HCT116 (cell line): ENCODE results near the gene NR6A1. TPM values are rescaled to one million over a fixed set of nuclear protein-coding genes. Genes with fewer than 3 reads are reported as not detected.

Experiments
- ATAC-seq: fragments of 200-7000 bp; cut with Tn5 transposase; 2 replicates; pipeline ENCODE4 v1.9.1; 2020; ENCODE audit warnings: mild to moderate bottlenecking, moderate library complexity
- BruUV-seq: library from RNA; stranded (reverse); fragments of 400-500 nt; replicated peaks from 2 replicates; lab custom pipeline; 2021; lab: Mats Ljungman, UMichigan
- CTCF ChIA-PET: fragments of 300-600 bp; sonication (Branson Sonifier 250); formaldehyde crosslinking; loops from one replicate; lab custom pipeline; 2021; ENCODE audit warnings: antibody characterized with exemption; lab: Charles Lee
- POLR2A ChIA-PET: fragments of 300-600, 350-600 bp; sonication (Branson Sonifier 250); formaldehyde crosslinking; loops from one replicate; lab custom pipeline; 2021; ENCODE audit warnings: antibody characterized with exemption; lab: Charles Lee
- RAD21 ChIA-PET, 2 experiments: fragments of 300-600 bp; sonication (Branson Sonifier 250); formaldehyde crosslinking; loops; one replicate each; lab custom pipeline; 2023; ENCODE audit warnings: low total read pairs in 2 of 2; ENCODE audit not compliant: uncharacterized antibody in 2 of 2, unreplicated experiment in 2 of 2, low non-redundant PET in 1 of 2; lab: Charles Lee
- DNase-seq: peaks from one replicate; pipeline ENCODE4 v3.0.0-alpha.2; 2010; ENCODE audit warnings: low read depth, low spot score
- H2AFZ ChIP-seq: fragments of 200-600 bp; shearing (Covaris generic), sonication (generic); 2 replicates; pipeline ENCODE4 v1.6.1; 2017; ENCODE audit warnings: low read depth, mixed run types, mixed read lengths, antibody characterized with exemption, low read length; ENCODE audit not compliant: poor library complexity, severe bottlenecking
- H3K27ac ChIP-seq: 2 replicates; pipeline ENCODE4 v1.5.1; 2012; ENCODE audit warnings: low read depth, low read length
- H3K27me3 ChIP-seq: fragments of 200-600 bp; sonication (generic); 2 replicates; pipeline ENCODE4 v1.6.1; 2016; ENCODE audit warnings: mixed run types, low read length, mixed read lengths; ENCODE audit not compliant: insufficient read depth
- H3K36me3 ChIP-seq, 2 experiments: fragments of 200-500 bp in 1 of 2; fragments of 200-600 bp in 1 of 2; sonication (Bioruptor generic) in 1 of 2; sonication (generic) in 1 of 2; 2 replicates each; pipeline versions ENCODE4 v1.5.1 to v1.6.1; 2014 to 2016; ENCODE audit warnings: low read length in 2 of 2, inconsistent platforms in 1 of 2, mixed read lengths in 1 of 2, mixed run types in 1 of 2; ENCODE audit not compliant: insufficient read depth in 2 of 2, control insufficient read depth in 1 of 2
- H3K4me1 ChIP-seq, 2 experiments: fragments of 200-600 bp in 1 of 2; sonication (generic) in 1 of 2; 2 replicates each; pipeline versions ENCODE4 v1.5.1 to v1.6.1; 2012 to 2017; ENCODE audit warnings: low read length in 2 of 2, inconsistent platforms in 1 of 2, mild to moderate bottlenecking in 1 of 2, mixed read lengths in 1 of 2, mixed run types in 1 of 2, moderate library complexity in 1 of 2; ENCODE audit not compliant: insufficient read depth in 2 of 2, control insufficient read depth in 1 of 2
- H3K4me2 ChIP-seq: fragments of 200-600 bp; sonication (generic); 2 replicates; pipeline ENCODE4 v1.6.1; 2017; ENCODE audit warnings: mixed run types, low read length, mixed read lengths
- H3K4me3 ChIP-seq, 2 experiments: fragments of 200-600 bp in 1 of 2; sonication (generic) in 1 of 2; replicated peaks in 1 of 2; 2 replicates each; pipeline ENCODE4 v1.5.1; 2011 to 2016; ENCODE audit warnings: low read length in 2 of 2, control low read depth in 1 of 2, low read depth in 1 of 2, mild to moderate bottlenecking in 1 of 2, mixed read lengths in 1 of 2, mixed run types in 1 of 2
- H3K79me2 ChIP-seq: fragments of 200-600 bp; sonication (generic); 2 replicates; pipeline ENCODE4 v1.6.1; 2017; ENCODE audit warnings: mild to moderate bottlenecking, mixed run types, low read length, moderate library complexity, mixed read lengths; ENCODE audit not compliant: insufficient read depth
- H3K9ac ChIP-seq: fragments of 200-600 bp; sonication (generic); 2 replicates; pipeline ENCODE4 v1.6.1; 2016; ENCODE audit warnings: low read length, mixed read lengths
- H3K9me2 ChIP-seq: fragments of 200-600 bp; sonication (generic), shearing (Covaris generic); 2 replicates; pipeline ENCODE4 v1.6.1; 2017; ENCODE audit warnings: mixed run types, mild to moderate bottlenecking, moderate library complexity; ENCODE audit not compliant: insufficient read depth
- H3K9me3 ChIP-seq, 2 experiments: fragments of 200-500 bp in 1 of 2; fragments of 200-600 bp in 1 of 2; sonication (Bioruptor generic) in 1 of 2; sonication (generic) in 1 of 2; 2 replicates each; pipeline ENCODE4 v1.6.1; 2014 to 2017; ENCODE audit warnings: low read length in 2 of 2, mixed read lengths in 2 of 2, inconsistent platforms in 1 of 2, low read depth in 1 of 2, mild to moderate bottlenecking in 1 of 2, mixed run types in 1 of 2, moderate library complexity in 1 of 2; ENCODE audit not compliant: control insufficient read depth in 1 of 2, insufficient read depth in 1 of 2
- H4K20me1 ChIP-seq: fragments of 200-600 bp; sonication (generic), shearing (Covaris generic); 2 replicates; pipeline ENCODE4 v1.6.1; 2017; ENCODE audit warnings: mixed run types, mild to moderate bottlenecking, moderate library complexity; ENCODE audit not compliant: insufficient read depth
- ATF3 ChIP-seq: IDR thresholded peaks from 2 replicates; pipeline ENCODE4 v1.6.1; 2012
- CTCF ChIP-seq, 3 experiments: fragments of 200-600 bp in 1 of 3; sonication (generic) in 1 of 3; IDR thresholded peaks in 2 of 3; conservative IDR thresholded peaks in 1 of 3; 2 replicates each; pipeline ENCODE4 v1.5.1; 2012 to 2017; ENCODE audit warnings: low read depth in 2 of 3, low read length in 2 of 3, antibody characterized with exemption in 1 of 3, borderline replicate concordance in 1 of 3, control low read depth in 1 of 3, mild to moderate bottlenecking in 1 of 3, mixed read lengths in 1 of 3, mixed run types in 1 of 3, moderate library complexity in 1 of 3; ENCODE audit not compliant: insufficient read depth in 1 of 3
- EGR1 ChIP-seq: IDR thresholded peaks from 2 replicates; pipeline ENCODE4 v1.6.1; 2012; ENCODE audit warnings: low read depth
- EZH2 ChIP-seq: fragments of 200-600 bp; sonication (generic); IDR thresholded peaks from 2 replicates; pipeline ENCODE4 v1.6.1; 2017; ENCODE audit warnings: antibody characterized with exemption, mixed run types
- FOSL1 ChIP-seq: IDR thresholded peaks from 2 replicates; pipeline ENCODE4 v1.6.1; 2012; ENCODE audit warnings: low read depth
- JUND ChIP-seq: IDR thresholded peaks from 2 replicates; pipeline ENCODE4 v1.6.1; 2012
- MAX ChIP-seq: IDR thresholded peaks from 2 replicates; pipeline ENCODE4 v1.6.1; 2012
- RAD21 ChIP-seq: IDR thresholded peaks from 2 replicates; pipeline ENCODE4 v1.6.1; 2012; ENCODE audit warnings: low read depth, mild to moderate bottlenecking
- REST ChIP-seq: IDR thresholded peaks from 2 replicates; pipeline ENCODE4 v1.6.1; 2012; ENCODE audit warnings: low read depth
- SIN3A ChIP-seq: IDR thresholded peaks from 2 replicates; pipeline ENCODE4 v1.6.1; 2012; ENCODE audit warnings: low read depth
- SRF ChIP-seq: IDR thresholded peaks from 2 replicates; pipeline ENCODE4 v1.6.1; 2012; ENCODE audit warnings: low read depth
- intact Hi-C: fragments of 100-400 bp; cut with micrococcal nuclease; formaldehyde crosslinking; loops from 2 replicates; pipeline ENCODE4 v1.10.0; 2022
- total RNA-seq: library from RNA; stranded (reverse); gene quantifications from one replicate; pipeline ENCODE4 v1.2.1, GENCODE V29; 2021; ENCODE audit not compliant: unreplicated experiment

NR6A1 gene
- total RNA-seq, 1 experiment from 2014 or later = 9.9 TPM

- H3K4me3 ChIP-seq = no peak overlapping the region
- H3K36me3 ChIP-seq = no peaks in the 10 kb centered on the region
- TF ChIP-seq REST (no peak), EGR1 (no peak), ATF3 (no peak), RAD21 (no peak), CTCF (IDR thresholded peaks at IDR 0.05 in 2 of 3, conservative IDR thresholded peaks at IDR 0.05 in 1 of 3; ENCODE audit: borderline replicate concordance in 1 of 3, insufficient read depth in 1 of 3, low read depth in 2 of 3, low read length in 2 of 3) (no peak), SRF (no peak), JUND (no peak), FOSL1 (no peak), SIN3A (no peak), MAX (no peak), EZH2 (no peak)
- no peaks in the 10 kb centered on the region for H3K4me1 ChIP-seq
- H3K9me2 ChIP-seq = no peaks in the 10 kb centered on the region
- POLR2A ChIA-PET = no interaction called here
- BruUV-seq = no TSS peak
- no peak overlapping the region for H3K27ac ChIP-seq
- no peaks in the 10 kb centered on the region for H3K27me3 ChIP-seq
- RAD21 ChIA-PET = no interaction called here
- DNase-seq (no peak), ATAC-seq (no peak)
- H2AFZ ChIP-seq = no peak overlapping the region
- H4K20me1 ChIP-seq = no peaks in the 10 kb centered on the region
- no peak overlapping the region for H3K9ac ChIP-seq
- no peaks in the 10 kb centered on the region for H3K79me2 ChIP-seq
- no peaks in the 10 kb centered on the region for H3K9me3 ChIP-seq
- intact Hi-C loops = no loop called here
- H3K4me2 ChIP-seq = no peak overlapping the region
- CTCF ChIA-PET = no interaction called here
Observed at GRCh38 chr9:124490004-124490403, 281.1 kb downstream of the NR6A1 start.
